ENCODE data around the gene CELF4.

CELF4 gene

GRCh38 chr18:37307181-37307580 is 258.4 kb downstream of the CELF4 start:
- no peak for DNase-seq

- DNase-seq = no peak
Measured at GRCh38 chr18:37306432-37306831, 259.2 kb downstream of the CELF4 start.

- no peak for DNase-seq
Measured at GRCh38 chr18:37305066-37305465, 260.5 kb downstream of the CELF4 start.

- DNase-seq = no peak
Measured at GRCh38 chr18:37304012-37304680, 261.5 kb downstream of the CELF4 start.

- DNase-seq = no peak
Measured at GRCh38 chr18:37303009-37303408, 262.6 kb downstream of the CELF4 start.

- DNase-seq = no peak
Measured at GRCh38 chr18:37302519-37302918, 263.1 kb downstream of the CELF4 start.

GRCh38 chr18:37299471-37300304 is 265.9 kb downstream of the CELF4 start:
- DNase-seq = peak; percentile 88 to 91

- DNase-seq = no peak
Measured at GRCh38 chr18:37298816-37299215, 266.8 kb downstream of the CELF4 start.

- no peak for DNase-seq
Measured at GRCh38 chr18:37297106-37297505, 268.5 kb downstream of the CELF4 start.

GRCh38 chr18:37294951-37295350 is 270.6 kb downstream of the CELF4 start:
- DNase-seq = peak in 1 of 2 experiments; percentile 11

GRCh38 chr18:37293359-37293758 is 272.2 kb downstream of the CELF4 start:
- DNase-seq = no peak

- DNase-seq = no peak
Measured at GRCh38 chr18:37289423-37289822, 276.2 kb downstream of the CELF4 start.

GRCh38 chr18:37287601-37288000 is 278.0 kb downstream of the CELF4 start:
- DNase-seq = no peak

GRCh38 chr18:37286801-37287200 is 278.8 kb downstream of the CELF4 start:
- DNase-seq = no peak

- no peak for DNase-seq
Measured at GRCh38 chr18:37285825-37286224, 279.8 kb downstream of the CELF4 start.

- no peak for DNase-seq
Measured at GRCh38 chr18:37284260-37284659, 281.3 kb downstream of the CELF4 start.

- no peak for DNase-seq
Measured at GRCh38 chr18:37282386-37283037, 283.1 kb downstream of the CELF4 start.

- no peak for DNase-seq
Measured at GRCh38 chr18:37280701-37281393, 284.8 kb downstream of the CELF4 start.

- DNase-seq = no peak
Measured at GRCh38 chr18:37277804-37278203, 287.8 kb downstream of the CELF4 start.

- no peak for DNase-seq
Measured at GRCh38 chr18:37276111-37276890, 289.3 kb downstream of the CELF4 start.

GRCh38 chr18:37275237-37275741 is 290.3 kb downstream of the CELF4 start:
- no peak for DNase-seq
